GM15510 (cell line): ENCODE results near the gene NFAT5.

ENCODE experiments used
- POLR2A ChIP-seq: IDR thresholded peaks from 3 replicates; pipeline ENCODE4 v1.6.1; 2011; ENCODE audit warnings: borderline replicate concordance; ENCODE audit not compliant: insufficient read length; ENCODE audit errors: extremely low read depth

Gene NFAT5

DNA sequence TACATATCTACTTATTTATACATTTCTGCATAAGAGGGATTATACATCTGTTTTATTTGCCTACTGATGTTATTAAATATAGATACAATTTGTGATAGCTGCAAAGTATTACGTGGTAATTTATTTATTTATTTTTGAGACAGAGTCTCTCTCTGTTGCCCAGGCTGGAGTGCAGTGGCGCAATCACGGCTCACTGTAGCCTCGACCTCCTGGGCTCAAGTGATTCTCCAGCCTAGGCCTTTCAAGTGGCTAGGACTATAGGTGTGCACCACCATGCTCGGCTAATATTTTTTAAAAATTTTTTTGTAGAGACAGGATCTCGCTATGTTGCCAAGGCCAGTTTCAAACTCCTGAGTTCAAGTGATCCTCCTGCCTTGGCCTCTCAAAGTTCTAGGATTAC lies 35.5 kb downstream of the NFAT5 start:
- no peak for TF ChIP-seq POLR2A

DNA sequence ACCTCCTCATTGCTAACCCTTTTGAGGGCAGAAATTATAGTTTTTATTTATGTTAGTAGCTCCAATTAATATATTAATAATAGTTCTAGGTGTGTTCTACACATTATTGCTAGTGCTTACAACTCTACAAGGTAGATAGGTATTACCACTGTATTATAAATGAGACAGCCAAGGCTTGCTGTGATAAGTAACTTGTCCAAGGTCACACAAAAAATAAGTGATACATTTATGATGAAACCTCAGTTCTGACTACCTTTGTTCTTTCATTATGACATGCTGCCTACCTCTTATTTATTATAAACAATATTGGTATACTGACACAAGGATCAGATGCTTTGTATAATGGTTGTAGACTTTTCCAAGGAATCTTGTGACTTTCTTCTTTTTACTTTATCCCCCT lies 41.2 kb downstream of the NFAT5 start:
- TF ChIP-seq POLR2A: no peak

DNA sequence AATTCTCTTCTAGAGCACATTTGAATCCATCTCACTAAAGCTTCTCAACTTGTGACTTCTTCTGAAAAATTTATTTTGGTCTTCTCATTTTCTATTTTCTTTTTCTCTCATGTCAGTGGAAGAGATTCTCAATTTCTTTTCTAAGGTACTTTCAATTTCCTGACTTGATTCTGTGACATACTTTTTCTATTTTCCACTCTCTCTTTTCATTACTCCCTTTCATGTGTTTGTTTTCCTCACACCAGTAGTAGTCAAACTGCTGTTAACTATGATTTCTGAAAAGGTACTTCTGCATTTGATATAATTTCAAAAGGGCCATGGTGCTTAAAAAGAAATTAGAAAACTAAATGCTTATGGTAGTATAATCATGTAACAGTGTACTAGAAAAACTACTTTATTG lies 41.9 kb downstream of the NFAT5 start:
- TF ChIP-seq POLR2A: no peak

DNA sequence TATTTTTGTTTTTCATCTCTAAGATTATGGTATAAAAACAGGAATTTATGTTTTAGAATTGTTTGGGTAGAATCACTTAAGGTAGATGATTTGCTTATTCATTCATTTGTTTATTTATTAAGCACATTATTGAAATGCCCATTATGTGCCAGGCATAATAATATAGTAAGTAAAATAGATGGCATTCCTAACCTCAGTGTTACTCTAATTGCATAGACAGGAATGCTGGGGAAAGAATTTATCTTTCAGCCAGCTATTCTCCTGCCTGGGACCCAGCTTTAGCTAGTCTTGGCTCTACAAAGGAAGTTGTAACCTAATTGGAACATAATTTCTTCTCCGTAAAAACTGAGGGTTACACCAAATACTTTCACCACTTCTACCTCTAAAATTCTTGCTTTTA lies 44.6 kb downstream of the NFAT5 start:
- TF ChIP-seq POLR2A: no peak

DNA sequence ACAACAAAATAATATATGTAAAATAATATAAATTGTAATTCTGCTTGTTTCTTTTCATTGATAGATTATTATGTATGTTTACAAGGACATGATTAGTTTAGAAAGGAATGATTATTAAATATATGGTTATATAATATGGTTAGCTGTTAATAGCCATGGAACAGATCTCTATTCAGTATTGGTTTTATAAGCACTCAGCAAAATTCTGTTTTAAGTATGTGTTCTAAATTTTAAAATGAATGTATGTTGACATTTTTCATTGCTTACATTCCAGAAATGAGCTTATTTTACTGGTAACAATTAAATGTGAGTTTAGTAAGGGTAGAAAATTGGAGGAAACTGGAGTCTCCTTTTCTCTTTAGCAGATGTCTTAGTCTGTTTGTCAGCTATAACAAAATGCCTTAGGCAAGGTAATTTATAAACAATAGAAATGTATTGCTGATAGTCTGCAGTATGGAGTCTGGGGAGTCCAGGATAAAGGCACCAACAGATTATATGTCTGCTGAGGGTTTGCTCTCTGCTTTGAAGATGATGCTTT lies 45.4 kb downstream of the NFAT5 start:
- no peak for TF ChIP-seq POLR2A

DNA sequence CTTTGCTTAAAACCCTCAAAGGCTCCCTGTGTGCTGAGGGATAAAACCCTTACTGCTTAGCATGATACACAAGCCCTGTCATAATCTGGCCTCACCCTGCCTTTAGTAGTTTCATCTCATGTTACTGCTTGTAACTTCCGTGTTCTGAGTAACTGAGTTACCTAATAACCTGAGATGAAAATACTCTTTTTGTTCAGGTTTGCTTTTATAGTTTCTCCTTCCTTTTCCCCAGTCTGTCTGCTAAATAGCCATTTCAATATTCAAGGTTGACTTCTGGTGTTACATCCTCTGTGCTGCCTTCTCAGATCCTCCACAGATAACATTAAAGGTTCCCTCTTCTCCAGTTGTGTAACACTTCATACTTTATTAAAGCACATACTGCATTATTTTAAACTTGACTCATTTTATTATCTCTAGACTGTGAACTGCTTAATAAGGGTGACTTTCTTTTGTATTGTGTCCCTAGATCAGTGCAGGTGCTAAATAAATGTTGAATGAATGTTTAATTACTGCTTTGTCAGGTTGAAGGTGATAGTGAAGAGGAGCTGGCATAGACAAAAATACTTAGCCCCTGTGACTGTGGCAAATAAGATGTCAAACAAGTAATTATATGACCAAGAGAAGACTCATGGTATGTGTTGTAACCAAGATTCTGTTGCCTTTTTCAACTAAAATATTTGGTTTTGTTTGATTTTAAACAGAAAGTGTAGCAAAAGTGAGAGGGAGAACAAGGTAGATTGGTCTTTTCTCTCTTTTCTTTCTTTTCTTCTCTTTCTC lies 47.8 kb downstream of the NFAT5 start:
- TF ChIP-seq POLR2A: no peak

DNA sequence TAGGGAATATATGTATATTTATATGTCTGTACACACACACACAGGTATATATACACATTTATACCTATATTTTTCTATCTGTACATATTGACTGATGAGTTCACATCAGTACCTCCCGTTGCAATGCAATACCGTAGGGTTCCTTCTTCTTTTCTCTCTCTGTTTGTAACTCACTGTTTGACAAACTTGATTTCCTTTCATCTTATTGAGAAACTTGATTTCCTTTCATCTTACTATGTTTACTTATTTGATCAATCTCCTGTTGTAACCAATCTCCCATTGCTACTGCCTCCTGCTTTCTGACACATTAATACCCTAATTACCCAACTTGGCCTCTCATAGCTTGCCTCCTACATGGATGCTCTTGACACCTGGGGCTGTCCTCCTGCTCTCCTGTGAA lies 49.8 kb downstream of the NFAT5 start:
- TF ChIP-seq POLR2A: no peak

DNA sequence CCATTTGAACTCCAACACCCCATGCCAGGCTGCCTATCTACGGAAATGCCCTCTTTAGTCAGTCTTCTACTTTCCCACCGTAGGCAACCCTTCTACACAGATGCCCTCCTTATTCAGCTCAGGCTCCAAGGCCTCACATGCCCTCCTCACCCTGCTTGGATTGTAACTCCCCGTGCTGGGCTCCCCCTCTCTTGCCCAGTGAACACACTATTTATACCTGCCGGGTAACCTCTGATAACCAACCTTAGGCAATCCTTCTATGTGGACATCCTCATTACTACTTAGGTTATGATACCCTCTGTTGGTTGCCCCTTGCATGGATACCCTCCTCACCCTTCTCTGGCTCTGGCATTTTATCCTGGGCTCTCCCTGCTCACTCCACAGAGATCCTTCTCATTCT lies 50.3 kb downstream of the NFAT5 start:
- TF ChIP-seq POLR2A: no peak

DNA sequence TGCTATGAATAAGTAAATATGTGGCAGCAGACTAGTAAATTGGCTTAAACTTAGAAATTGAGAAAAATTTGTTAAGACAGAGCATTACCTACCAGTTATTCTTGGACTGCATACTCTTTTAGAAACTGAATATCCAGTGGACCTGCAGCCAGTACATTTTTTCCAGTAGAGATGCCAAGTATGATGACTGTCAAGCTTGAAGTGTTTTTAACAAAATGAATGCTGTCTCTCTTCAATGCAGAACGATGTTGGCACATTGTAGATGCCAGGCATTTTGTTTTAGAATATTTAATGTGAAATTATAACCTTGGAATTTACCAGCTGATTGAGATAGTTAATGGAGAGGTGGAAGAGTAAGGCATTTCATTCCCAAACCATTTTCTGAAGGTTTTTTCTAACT lies 52.5 kb downstream of the NFAT5 start:
- no peak for TF ChIP-seq POLR2A

DNA sequence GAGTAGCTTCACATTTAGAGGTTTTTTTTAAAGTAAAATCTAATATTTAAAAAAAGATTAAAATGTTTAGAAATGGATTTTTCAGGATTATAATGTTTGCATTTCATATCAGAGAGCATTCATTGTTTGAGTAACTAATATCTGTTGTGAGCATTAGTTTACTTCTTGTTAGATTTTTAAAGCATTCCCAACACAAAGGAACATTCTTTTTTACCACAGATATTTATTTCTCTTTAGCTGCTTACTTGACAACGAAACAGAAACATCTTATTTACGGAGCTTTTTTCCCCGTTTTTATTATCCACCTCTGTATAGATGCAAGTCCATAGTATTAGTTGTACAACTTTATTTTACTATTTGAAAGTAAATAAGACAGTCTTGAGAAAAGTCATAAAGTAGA lies 53.0 kb downstream of the NFAT5 start:
- no peak for TF ChIP-seq POLR2A

DNA sequence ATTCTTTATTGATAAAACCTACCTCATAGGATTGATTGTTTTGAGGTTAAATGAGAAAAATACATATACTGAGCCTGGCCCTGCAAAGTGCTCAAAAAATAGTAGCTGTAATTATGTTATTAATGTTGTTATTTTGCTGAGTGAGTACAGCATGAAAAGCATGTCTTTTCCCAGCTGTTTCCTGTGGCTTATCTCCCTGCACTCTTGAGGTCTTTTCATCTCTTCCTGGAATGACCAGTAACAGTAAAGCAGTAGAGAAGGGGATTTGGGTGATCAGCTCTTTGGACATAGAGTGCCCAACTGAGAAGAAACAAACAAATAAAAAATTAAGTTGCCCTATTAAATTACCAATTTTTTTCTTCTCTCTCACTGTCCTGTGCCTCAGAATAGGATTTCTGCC lies 53.7 kb downstream of the NFAT5 start:
- TF ChIP-seq POLR2A: no peak

DNA sequence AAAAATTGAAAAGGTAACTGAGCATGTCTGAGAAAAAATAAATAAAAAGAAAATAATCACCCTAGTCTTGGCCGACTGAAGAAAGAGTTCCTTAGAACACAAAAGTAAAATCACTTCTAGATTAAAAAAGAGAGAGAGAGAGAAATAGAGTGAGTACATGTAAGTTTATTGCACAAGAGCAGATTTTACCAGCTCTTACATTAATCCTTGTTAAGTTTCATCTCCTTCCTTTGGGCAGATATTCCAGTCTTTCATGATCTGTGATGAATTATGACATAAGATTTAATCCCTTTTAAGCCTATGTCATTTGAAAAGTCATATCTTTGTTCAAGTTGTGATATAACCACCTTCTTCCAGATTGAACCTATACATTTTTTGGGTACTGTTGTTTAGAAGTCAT lies 54.8 kb downstream of the NFAT5 start:
- no peak for TF ChIP-seq POLR2A

DNA sequence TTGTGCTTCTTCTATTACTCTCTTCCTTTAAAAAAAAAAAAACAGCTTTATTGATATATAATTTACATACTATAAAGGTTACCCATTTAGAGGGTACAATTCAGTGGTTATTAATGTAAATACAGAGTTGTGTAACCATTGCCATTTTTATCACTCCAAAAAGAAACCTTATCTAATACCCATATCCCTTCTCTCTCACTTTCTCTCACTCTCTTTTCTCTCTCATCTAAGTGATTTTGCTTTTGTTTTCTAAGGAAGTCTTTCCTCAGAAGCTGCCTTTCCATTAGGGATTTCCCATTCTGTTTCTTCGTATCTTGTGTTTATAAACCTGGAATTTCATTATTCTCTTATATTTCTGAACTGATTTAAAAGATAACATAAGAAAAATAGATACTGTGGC lies 55.5 kb downstream of the NFAT5 start:
- no peak for TF ChIP-seq POLR2A

DNA sequence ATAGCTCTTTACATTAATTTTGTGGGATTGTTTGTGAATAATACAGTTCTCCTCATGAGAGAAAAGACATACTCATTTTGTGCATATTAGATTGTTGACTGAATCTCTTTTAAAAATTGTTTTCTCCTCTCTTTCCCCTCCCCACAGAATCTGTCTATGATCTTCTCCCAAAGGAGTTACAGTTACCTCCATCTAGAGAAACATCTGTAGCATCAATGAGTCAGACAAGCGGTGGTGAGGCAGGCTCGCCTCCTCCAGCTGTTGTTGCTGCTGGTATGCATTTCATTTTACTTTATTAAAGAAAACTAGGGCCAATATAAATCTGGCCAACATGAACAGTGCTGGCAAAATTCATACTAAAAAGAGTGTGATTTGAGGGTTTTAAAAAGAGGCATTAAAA lies 60.5 kb downstream of the NFAT5 start:
- no peak for TF ChIP-seq POLR2A

DNA sequence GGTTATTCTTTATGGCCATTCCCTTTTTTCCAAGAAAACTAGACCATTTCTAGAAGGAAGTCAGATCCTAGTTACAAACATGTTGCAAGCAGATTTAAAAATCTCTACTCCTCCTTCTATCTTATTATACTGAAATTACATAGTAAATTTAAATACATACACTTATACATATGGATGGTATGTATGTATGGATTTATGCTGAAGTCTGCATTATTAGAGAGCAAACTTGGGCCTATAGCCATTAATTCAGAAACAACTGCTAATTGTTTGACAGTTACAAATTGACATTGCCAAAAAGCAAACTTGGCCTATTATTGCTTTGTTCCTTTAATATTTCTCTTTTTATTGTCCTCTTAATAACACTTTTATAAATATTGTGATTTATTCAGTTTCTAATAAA lies 67.1 kb downstream of the NFAT5 start:
- no peak for TF ChIP-seq POLR2A

DNA sequence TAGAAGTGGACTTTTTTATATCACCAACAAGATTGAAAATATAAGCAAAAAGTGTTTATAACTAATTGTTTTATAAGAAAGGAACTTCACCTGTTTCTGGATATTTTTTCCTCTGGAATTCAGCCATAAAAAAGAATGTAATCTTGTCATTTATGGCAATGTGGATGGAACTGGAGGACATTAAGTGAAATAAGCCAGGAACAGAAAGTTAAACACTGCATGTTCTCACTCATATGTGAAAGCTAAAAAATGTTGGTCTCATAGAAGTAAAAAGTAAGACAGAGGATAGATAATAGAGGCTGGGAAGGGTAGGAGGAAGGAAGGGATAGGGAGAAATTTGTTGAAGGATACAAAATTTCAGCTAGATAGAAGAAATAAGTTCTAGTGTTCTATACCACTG lies 67.6 kb downstream of the NFAT5 start:
- TF ChIP-seq POLR2A: no peak
